ENCODE measurements around the gene PAF1. TPM values are rescaled to one million over a fixed set of nuclear protein-coding genes. Genes with fewer than 3 reads are reported as not detected.

Gene PAF1
- total RNA-seq, 4 donors from 2014 or later: 22.2 to 47.3 (median 37.7) TPM

GRCh38 chr19:39377373-39378362, 13.2 kb downstream of the PAF1 start:
- Histone ChIP-seq H3K4me1 (peaks cover 0 to 10% (median 0%) of the 10 kb centered on the region in 4 donors), H3K27me3 (no peaks in the 10 kb centered on the region), H3K36me3 (peaks cover 0 to 88% (median 0%) of the 10 kb centered on the region in 3 donors), H3K9me3 (no peaks in the 10 kb centered on the region), H3K27ac (no peak overlapping the region), H3K4me3 (no peak overlapping the region)
- no peak for TF ChIP-seq POLR2A (IDR thresholded peaks at IDR 0.05)
- TF ChIP-seq, protein P1, sequence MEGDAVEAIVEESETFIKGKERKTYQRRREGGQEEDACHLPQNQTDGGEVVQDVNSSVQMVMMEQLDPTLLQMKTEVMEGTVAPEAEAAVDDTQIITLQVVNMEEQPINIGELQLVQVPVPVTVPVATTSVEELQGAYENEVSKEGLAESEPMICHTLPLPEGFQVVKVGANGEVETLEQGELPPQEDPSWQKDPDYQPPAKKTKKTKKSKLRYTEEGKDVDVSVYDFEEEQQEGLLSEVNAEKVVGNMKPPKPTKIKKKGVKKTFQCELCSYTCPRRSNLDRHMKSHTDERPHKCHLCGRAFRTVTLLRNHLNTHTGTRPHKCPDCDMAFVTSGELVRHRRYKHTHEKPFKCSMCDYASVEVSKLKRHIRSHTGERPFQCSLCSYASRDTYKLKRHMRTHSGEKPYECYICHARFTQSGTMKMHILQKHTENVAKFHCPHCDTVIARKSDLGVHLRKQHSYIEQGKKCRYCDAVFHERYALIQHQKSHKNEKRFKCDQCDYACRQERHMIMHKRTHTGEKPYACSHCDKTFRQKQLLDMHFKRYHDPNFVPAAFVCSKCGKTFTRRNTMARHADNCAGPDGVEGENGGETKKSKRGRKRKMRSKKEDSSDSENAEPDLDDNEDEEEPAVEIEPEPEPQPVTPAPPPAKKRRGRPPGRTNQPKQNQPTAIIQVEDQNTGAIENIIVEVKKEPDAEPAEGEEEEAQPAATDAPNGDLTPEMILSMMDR (IDR thresholded peaks at IDR 0.05): no peak
- no peak for DNase-seq

GRCh38 chr19:39375929-39376328, 15.0 kb downstream of the PAF1 start:
- H3K27ac ChIP-seq: no peak overlapping the region
- H3K36me3 ChIP-seq: peaks cover 0 to 81% (median 0%) of the 10 kb centered on the region in 3 donors
- no peak for TF ChIP-seq POLR2A (IDR thresholded peaks at IDR 0.05)
- TF ChIP-seq, protein P1 (IDR thresholded peaks at IDR 0.05): no peak
- H3K27me3 ChIP-seq: no peaks in the 10 kb centered on the region
- no peaks in the 10 kb centered on the region for H3K9me3 ChIP-seq
- H3K4me1 ChIP-seq: peaks cover 0 to 13% (median 0%) of the 10 kb centered on the region in 4 donors
- no peak overlapping the region for H3K4me3 ChIP-seq
- DNase-seq: no peak

DNA sequence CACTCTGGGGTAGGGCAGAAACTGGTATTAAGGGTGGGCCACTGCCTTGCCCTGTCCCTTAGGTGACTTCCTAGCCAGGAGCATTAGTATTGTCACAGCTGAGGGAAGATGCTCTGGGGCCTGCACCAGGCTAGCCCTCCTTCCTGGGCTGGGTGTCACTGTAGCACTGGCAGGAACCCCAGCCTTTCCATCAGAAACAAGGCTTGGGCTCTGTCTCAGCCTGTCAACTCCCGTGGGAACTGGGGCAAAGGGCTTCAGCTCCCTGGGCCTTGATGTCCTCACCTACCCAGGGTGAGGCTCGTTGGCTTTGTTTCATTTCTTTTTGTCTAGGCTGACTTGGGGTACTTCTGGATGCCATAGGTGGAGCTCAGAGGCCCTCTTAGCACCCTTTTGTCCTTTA, 18.0 kb downstream of the PAF1 start:
- peak overlapping the region; percentile 66 to 85 (median 78) for H3K27ac ChIP-seq
- peaks cover 0 to 81% (median 0%) of the 10 kb centered on the region in 3 donors for H3K36me3 ChIP-seq
- no peaks in the 10 kb centered on the region for H3K9me3 ChIP-seq
- no peaks in the 10 kb centered on the region for H3K27me3 ChIP-seq
- DNase-seq: no peak
- peaks cover 0 to 13% (median 0%) of the 10 kb centered on the region in 4 donors for H3K4me1 ChIP-seq
- TF ChIP-seq, protein P1 (IDR thresholded peaks at IDR 0.05): no peak
- TF ChIP-seq POLR2A (IDR thresholded peaks at IDR 0.05): no peak
- H3K4me3 ChIP-seq: no peak overlapping the region

GRCh38 chr19:39372047-39372802, 18.7 kb downstream of the PAF1 start:
- peaks cover 0 to 75% (median 0%) of the 10 kb centered on the region in 3 donors for H3K36me3 ChIP-seq
- peak in 1 of 3 donors; percentile 72 for DNase-seq
- TF ChIP-seq POLR2A (IDR thresholded peaks at IDR 0.05): no peak
- TF ChIP-seq, protein P1 (IDR thresholded peaks at IDR 0.05): no peak
- peaks cover 0 to 13% (median 0%) of the 10 kb centered on the region in 4 donors for H3K4me1 ChIP-seq
- H3K27me3 ChIP-seq: no peaks in the 10 kb centered on the region
- H3K9me3 ChIP-seq: no peaks in the 10 kb centered on the region
- H3K4me3 ChIP-seq: no peak overlapping the region
- peak overlapping the region; percentile 66 to 85 (median 78) for H3K27ac ChIP-seq

DNA sequence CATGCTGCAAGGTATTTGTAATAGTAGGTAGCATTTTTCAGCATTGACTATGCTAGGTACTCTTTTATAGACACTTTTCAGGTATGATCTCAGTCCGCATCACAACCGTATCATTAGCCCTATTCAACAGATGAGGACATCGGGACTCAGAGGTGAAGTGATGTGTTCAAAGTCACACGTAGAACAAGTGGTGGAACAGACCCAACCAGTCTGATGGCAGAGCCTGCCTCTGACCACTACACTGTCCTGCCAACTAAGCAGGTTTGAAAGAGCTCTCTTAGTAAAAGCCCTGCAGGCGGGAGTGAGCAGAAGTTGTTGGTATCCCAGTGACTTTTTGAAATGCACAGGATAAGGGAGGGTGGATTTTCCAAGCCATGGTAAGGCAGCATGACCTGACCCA, 20.2 kb downstream of the PAF1 start:
- Histone ChIP-seq H3K9me3 (no peaks in the 10 kb centered on the region), H3K27me3 (no peaks in the 10 kb centered on the region), H3K36me3 (peaks cover 0 to 71% (median 0%) of the 10 kb centered on the region in 3 donors), H3K27ac (no peak overlapping the region), H3K4me3 (no peak overlapping the region), H3K4me1 (peaks cover 0 to 13% (median 0%) of the 10 kb centered on the region in 4 donors)
- DNase-seq: no peak
- TF ChIP-seq, protein P1 (IDR thresholded peaks at IDR 0.05): no peak
- TF ChIP-seq POLR2A (IDR thresholded peaks at IDR 0.05): no peak

All from Peyer's patch (tissue), 4 donors.